Bronchial epithelial cell (primary cell): Measurements from ENCODE around the gene SNRNP70. TPM values are rescaled to one million over a fixed set of nuclear protein-coding genes. Genes with fewer than 3 reads are reported as not detected.
"Not testable (repeated sequence)": the region's sequence is repeated elsewhere in the genome, so short reads cannot be mapped to it uniquely, and the experiment has no call there.

ENCODE experiments used
- DNase-seq: peaks from one replicate; pipeline ENCODE4 v3.0.0-alpha.2; 2010; ENCODE audit warnings: low read depth
- FAIRE-seq: peaks from 2 replicates; lab custom pipeline; 2011; peaks lifted over from hg19 to GRCh38; lab: Jason Lieb, UNC
- H3K27me3 ChIP-seq: 2 replicates; pipeline ENCODE4 v1.5.1; 2011; ENCODE audit warnings: low read length; ENCODE audit not compliant: control insufficient read depth, insufficient read depth
- H3K36me3 ChIP-seq: 2 replicates; pipeline ENCODE4 v1.5.1; 2011; ENCODE audit warnings: low read length; ENCODE audit not compliant: control insufficient read depth, insufficient read depth
- H3K4me3 ChIP-seq: 2 replicates; pipeline ENCODE4 v1.5.1; 2011; ENCODE audit warnings: mild to moderate bottlenecking, low read depth, low read length, control low read depth
- CTCF ChIP-seq: IDR thresholded peaks from 2 replicates; pipeline ENCODE4 v1.5.1; 2011; ENCODE audit warnings: mild to moderate bottlenecking, moderate library complexity, low read length, control low read depth, inconsistent platforms; ENCODE audit not compliant: insufficient read depth, severe bottlenecking
- total RNA-seq: library from RNA; depleted of rRNA; stranded (reverse); fragments of >200 nt; gene quantifications from 2 replicates; pipeline ENCODE4 v1.2.1, GENCODE V29; 2014

The SNRNP70 gene
- total RNA-seq, 1 donor from 2014 or later = 74.5 TPM

DNA sequence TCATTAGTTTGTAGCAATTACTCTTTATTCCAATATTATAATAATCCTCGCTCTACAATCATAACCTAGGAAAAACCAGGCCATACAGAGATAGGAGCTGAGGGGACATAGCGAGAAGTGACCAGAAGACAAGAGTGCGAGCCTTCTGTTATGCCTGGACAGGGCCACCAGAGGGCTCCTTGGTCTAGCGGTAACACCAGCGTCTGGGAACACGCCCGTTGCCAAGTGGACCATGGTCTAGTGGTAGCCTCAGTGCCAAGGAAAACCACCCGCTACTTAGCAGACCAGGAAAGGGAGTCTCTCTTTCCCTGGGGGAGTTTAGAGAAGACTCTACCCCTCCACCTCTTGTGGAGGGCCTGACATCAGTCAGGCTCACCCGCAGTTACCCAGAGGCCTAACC is 10.4 kb upstream of the SNRNP70 start:
- not testable (repeated sequence) for FAIRE-seq, DNase-seq, H3K4me3 ChIP-seq, H3K36me3 ChIP-seq
- TF ChIP-seq CTCF = peak; percentile 67
- peaks cover 11% of the 10 kb centered on the region for H3K27me3 ChIP-seq

DNA sequence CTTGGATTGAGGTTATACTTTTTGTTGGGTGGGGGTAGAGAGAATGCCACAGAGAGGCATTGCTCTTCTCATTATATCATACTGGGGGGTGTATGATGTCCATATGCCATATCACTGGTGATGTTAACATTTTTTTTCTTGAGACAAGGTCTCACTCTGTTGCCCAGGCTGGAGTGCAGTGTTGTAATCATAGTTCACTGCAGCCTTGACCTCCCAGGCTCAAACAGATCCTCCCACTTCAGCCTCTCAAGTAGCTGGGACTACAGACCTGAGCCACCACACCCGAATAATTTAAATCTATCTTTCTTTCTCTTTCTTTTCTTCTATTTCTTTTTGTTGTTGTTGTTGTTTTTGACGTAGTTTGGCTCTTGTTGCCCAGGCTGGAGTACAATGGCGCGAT is 4.9 kb upstream of the SNRNP70 start:
- TF ChIP-seq CTCF = no peak
- Histone ChIP-seq H3K36me3 (no peaks in the 10 kb centered on the region), H3K27me3 (no peaks in the 10 kb centered on the region), H3K4me3 (no peak overlapping the region)
- DNase-seq = no peak
- no peak for FAIRE-seq

DNA sequence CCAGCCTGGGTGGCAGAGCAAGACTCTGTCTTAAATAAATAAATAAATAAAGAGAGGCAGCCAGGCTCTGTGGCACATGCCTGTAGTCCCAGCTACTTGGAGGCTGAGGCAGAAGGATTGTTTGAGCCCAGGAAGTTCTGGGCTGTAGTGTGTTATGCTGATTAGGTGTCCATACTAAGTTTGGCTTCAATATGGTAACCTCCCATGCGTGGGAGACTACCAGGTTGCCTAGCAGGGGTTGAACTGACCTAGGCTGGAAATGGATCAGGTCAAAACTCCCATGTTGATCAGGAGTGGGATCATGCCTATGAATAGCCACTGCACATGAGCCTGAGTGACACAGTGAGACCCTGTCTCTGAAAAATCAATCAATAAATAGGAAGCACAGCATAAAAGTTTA is 4.0 kb upstream of the SNRNP70 start:
- DNase-seq (no peak), FAIRE-seq (no peak)
- no peaks in the 10 kb centered on the region for H3K27me3 ChIP-seq
- H3K4me3 ChIP-seq = no peak overlapping the region
- no peak for TF ChIP-seq CTCF
- no peaks in the 10 kb centered on the region for H3K36me3 ChIP-seq

DNA sequence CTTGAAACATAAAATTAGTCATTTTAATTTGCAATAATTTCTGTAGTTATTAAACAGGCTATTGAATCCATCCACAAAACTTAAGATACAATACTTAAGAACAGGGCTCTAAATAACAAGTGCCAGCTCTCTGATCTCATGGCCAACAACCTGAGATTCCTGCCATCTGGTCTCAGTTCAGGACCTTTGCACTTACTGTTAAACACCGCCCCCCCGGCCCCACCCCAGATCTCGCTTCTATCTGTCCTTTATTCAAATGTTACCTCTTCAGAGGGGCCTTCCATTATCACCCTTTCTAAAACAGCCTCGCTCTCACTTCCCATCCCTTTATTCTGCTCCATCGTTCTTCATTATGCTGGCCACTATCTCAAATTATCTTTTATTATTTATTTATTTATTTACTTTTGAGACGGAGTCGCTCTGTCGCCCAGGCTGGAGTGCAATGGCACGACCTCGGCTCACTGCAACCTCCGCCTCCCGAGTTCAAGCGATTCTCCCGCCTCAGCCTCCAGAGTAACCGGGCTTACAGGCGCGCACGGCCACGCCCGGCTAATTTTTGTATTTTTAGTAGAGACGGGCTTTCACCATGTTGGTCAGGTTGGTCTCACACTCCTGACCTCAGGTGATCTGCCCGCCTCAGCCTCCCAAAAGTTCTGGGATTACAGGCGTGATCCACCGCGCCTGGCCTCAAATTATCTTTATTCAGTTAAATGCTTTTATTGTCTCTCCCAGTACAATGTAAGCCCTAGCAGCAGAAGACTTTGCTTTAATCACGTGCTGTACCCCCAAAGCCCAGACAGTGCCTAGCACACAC is 838 bp upstream of the SNRNP70 start:
- TF ChIP-seq CTCF = no peak
- FAIRE-seq (no peak), DNase-seq (no peak)

DNA sequence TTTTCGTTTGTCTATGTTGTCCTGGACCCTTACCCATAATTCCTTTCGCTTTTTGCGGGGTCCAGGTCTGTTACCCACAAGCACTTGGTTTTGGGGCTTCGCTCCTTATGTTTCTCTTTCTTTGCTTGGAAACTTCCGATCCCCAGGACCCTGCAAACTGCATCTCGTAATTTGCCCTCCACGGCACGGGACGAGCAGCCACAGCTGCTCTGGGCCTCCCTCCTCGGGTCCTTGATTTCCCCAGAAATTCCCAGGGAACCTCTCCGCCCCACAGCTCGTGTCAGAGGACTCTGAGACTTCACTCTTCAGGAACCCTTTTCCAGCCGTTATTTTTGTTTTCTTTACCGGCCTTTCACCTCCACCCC is 599 bp downstream of the SNRNP70 start:
- H3K27me3 ChIP-seq = no peaks in the 10 kb centered on the region
- TF ChIP-seq CTCF = no peak
- H3K4me3 ChIP-seq = peak overlapping the region; percentile 79
- H3K36me3 ChIP-seq = peaks cover 13% of the 10 kb centered on the region
- DNase-seq = no peak
- no peak for FAIRE-seq

More for the DNA sequence above, 838 bp upstream of the SNRNP70 start:
- Histone ChIP-seq H3K4me3 (peak overlapping the region; percentile 79), H3K27me3 (no peaks in the 10 kb centered on the region), H3K36me3 (peaks cover 3% of the 10 kb centered on the region)
